Measurements from ENCODE around the gene RPL37A.
"Not testable (repeated sequence)": the region's sequence is repeated elsewhere in the genome, so short reads cannot be mapped to it uniquely, and the experiment has no call there.

RPL37A gene

GRCh38 chr2:216517447-216518225, 19.0 kb downstream of the RPL37A start:
- H3K4me3 ChIP-seq (ENCODE audit: low read length), result no peak overlapping the region
- no peak for TF ChIP-seq ZNF274 (IDR thresholded peaks at IDR 0.05; ENCODE audit: low read depth, low read length)

- H3K4me3 ChIP-seq (ENCODE audit: low read length), result not testable (repeated sequence)
Observed at GRCh38 chr2:216518566-216519119, 20.0 kb downstream of the RPL37A start.

GRCh38 chr2:216519154-216519762, 20.6 kb downstream of the RPL37A start:
- H3K4me3 ChIP-seq (ENCODE audit: low read length), result no peak overlapping the region
- TF ChIP-seq ZNF274 (IDR thresholded peaks at IDR 0.05; ENCODE audit: low read depth, low read length), result no peak

GRCh38 chr2:216520112-216520511, 21.5 kb downstream of the RPL37A start:
- no peak overlapping the region for H3K4me3 ChIP-seq (ENCODE audit: low read length)
- TF ChIP-seq ZNF274 (IDR thresholded peaks at IDR 0.05; ENCODE audit: low read depth, low read length), result no peak

GRCh38 chr2:216522892-216523502, 24.4 kb downstream of the RPL37A start:
- H3K4me3 ChIP-seq (ENCODE audit: low read length), result no peak overlapping the region
- no peak for TF ChIP-seq ZNF274 (IDR thresholded peaks at IDR 0.05; ENCODE audit: low read depth, low read length)

- H3K4me3 ChIP-seq (ENCODE audit: low read length), result no peak overlapping the region
- no peak for TF ChIP-seq ZNF274 (IDR thresholded peaks at IDR 0.05; ENCODE audit: low read depth, low read length)
Observed at GRCh38 chr2:216525972-216526371, 27.3 kb downstream of the RPL37A start.

- no peak for TF ChIP-seq ZNF274 (IDR thresholded peaks at IDR 0.05; ENCODE audit: low read depth, low read length)
- H3K4me3 ChIP-seq (ENCODE audit: low read length), result no peak overlapping the region
Observed at GRCh38 chr2:216526939-216527338, 28.3 kb downstream of the RPL37A start.

- no peak overlapping the region for H3K4me3 ChIP-seq (ENCODE audit: low read length)
Observed at GRCh38 chr2:216527600-216527999, 29.0 kb downstream of the RPL37A start.

GRCh38 chr2:216532562-216532961, 33.9 kb downstream of the RPL37A start:
- no peak overlapping the region for H3K4me3 ChIP-seq (ENCODE audit: low read length)
- no peak for TF ChIP-seq ZNF274 (IDR thresholded peaks at IDR 0.05; ENCODE audit: low read depth, low read length)

More at GRCh38 chr2:216527600-216527999, 29.0 kb downstream of the RPL37A start:
- no peak for TF ChIP-seq ZNF274 (IDR thresholded peaks at IDR 0.05; ENCODE audit: low read depth, low read length)

GRCh38 chr2:216533609-216534008, 35.0 kb downstream of the RPL37A start:
- H3K4me3 ChIP-seq (ENCODE audit: low read length), result no peak overlapping the region
- TF ChIP-seq ZNF274 (IDR thresholded peaks at IDR 0.05; ENCODE audit: low read depth, low read length), result no peak

- H3K4me3 ChIP-seq (ENCODE audit: low read length), result no peak overlapping the region
- no peak for TF ChIP-seq ZNF274 (IDR thresholded peaks at IDR 0.05; ENCODE audit: low read depth, low read length)
Observed at GRCh38 chr2:216534809-216535208, 36.2 kb downstream of the RPL37A start.

GRCh38 chr2:216535454-216535995, 36.9 kb downstream of the RPL37A start:
- H3K4me3 ChIP-seq (ENCODE audit: low read length), result no peak overlapping the region
- no peak for TF ChIP-seq ZNF274 (IDR thresholded peaks at IDR 0.05; ENCODE audit: low read depth, low read length)

GRCh38 chr2:216536734-216537210, 38.1 kb downstream of the RPL37A start:
- TF ChIP-seq ZNF274 (IDR thresholded peaks at IDR 0.05; ENCODE audit: low read depth, low read length), result no peak
- H3K4me3 ChIP-seq (ENCODE audit: low read length), result no peak overlapping the region

- TF ChIP-seq ZNF274 (IDR thresholded peaks at IDR 0.05; ENCODE audit: low read depth, low read length), result no peak
- H3K4me3 ChIP-seq (ENCODE audit: low read length), result no peak overlapping the region
Observed at GRCh38 chr2:216537366-216537765, 38.7 kb downstream of the RPL37A start.
